Lower leg skin (tissue), 3 donors: ENCODE measurements around the gene CSNK1D.
A peak's percentile ranks its signal among the peaks of the same experiment; 100 is the strongest.

Experiments
- POLR2A ChIP-seq, 2 donors: fragments of 450-650 bp; IDR thresholded peaks; one replicate each; pipeline ENCODE4 v1.6.1; 2016 to 2017; ENCODE audit warnings: antibody characterized with exemption in 2 of 2, mild to moderate bottlenecking in 1 of 2, moderate library complexity in 1 of 2
- TF ChIP-seq, protein P1 (sequence below), 3 donors: fragments of 450-650 bp; IDR thresholded peaks; one replicate each; pipeline ENCODE4 v1.5.1; 2016; ENCODE audit warnings: antibody characterized with exemption in 3 of 3, mild to moderate bottlenecking in 3 of 3, moderate library complexity in 2 of 3

- TF ChIP-seq, protein P1, sequence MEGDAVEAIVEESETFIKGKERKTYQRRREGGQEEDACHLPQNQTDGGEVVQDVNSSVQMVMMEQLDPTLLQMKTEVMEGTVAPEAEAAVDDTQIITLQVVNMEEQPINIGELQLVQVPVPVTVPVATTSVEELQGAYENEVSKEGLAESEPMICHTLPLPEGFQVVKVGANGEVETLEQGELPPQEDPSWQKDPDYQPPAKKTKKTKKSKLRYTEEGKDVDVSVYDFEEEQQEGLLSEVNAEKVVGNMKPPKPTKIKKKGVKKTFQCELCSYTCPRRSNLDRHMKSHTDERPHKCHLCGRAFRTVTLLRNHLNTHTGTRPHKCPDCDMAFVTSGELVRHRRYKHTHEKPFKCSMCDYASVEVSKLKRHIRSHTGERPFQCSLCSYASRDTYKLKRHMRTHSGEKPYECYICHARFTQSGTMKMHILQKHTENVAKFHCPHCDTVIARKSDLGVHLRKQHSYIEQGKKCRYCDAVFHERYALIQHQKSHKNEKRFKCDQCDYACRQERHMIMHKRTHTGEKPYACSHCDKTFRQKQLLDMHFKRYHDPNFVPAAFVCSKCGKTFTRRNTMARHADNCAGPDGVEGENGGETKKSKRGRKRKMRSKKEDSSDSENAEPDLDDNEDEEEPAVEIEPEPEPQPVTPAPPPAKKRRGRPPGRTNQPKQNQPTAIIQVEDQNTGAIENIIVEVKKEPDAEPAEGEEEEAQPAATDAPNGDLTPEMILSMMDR (IDR thresholded peaks at IDR 0.05), result peak in 1 of 3 donors; percentile 77
- no peak for TF ChIP-seq POLR2A (IDR thresholded peaks at IDR 0.05)
These were observed 47.7 kb upstream of the CSNK1D start for GRCh38 chr17:82320956-82321927.
